Activated CD4-positive, alpha-beta T cell treated with anti-CD3 and anti-CD28 coated beads, Interleukin-2, amount 50 U/mL, for 24 hours (primary cell): ENCODE measurements around the gene GCK.
"Not testable (repeated sequence)": the region's sequence is repeated elsewhere in the genome, so short reads cannot be mapped to it uniquely, and the experiment has no call there.

Source experiments
- DNase-seq, 2 donors: peaks; one replicate each; pipeline ENCODE4 v3.0.0-alpha.2; 2020; ENCODE audit warnings: low read depth in 1 of 2, low spot score in 1 of 2

The GCK gene

GRCh38 chr7:44208085-44208484 is 18.8 kb upstream of the GCK start:
- DNase-seq, result no peak

- DNase-seq, result no peak
Observed at GRCh38 chr7:44206008-44206407, 16.8 kb upstream of the GCK start.

- no peak for DNase-seq
Observed at GRCh38 chr7:44201813-44202212, 12.6 kb upstream of the GCK start.

GRCh38 chr7:44200699-44201461 is 11.6 kb upstream of the GCK start, which contains the start of gene YKT6:
Gene YKT6, plus strand, starts transcription at chr7:44200978. Its CDS starts 158 bp downstream, at chr7:44201136.
- peak; percentile 90 to 95 for DNase-seq

- not testable (repeated sequence) for DNase-seq
Observed at GRCh38 chr7:44200163-44200562, 10.9 kb upstream of the GCK start.

GRCh38 chr7:44197474-44197873 is 8.2 kb upstream of the GCK start:
- no peak for DNase-seq

GRCh38 chr7:44196450-44196872 is 7.2 kb upstream of the GCK start:
- DNase-seq, result peak in 1 of 2 donors; percentile 16

GRCh38 chr7:44195889-44196288 is 6.7 kb upstream of the GCK start:
- DNase-seq, result no peak

- no peak for DNase-seq
Observed at GRCh38 chr7:44194562-44195145, 5.4 kb upstream of the GCK start.

GRCh38 chr7:44194069-44194468 is 4.8 kb upstream of the GCK start:
- peak in 1 of 2 donors; percentile 40 for DNase-seq

GRCh38 chr7:44193011-44193802 is 4.0 kb upstream of the GCK start:
- DNase-seq, result no peak

- DNase-seq, result no peak
Observed at GRCh38 chr7:44191171-44191570, 1.9 kb upstream of the GCK start.

GRCh38 chr7:44189993-44190872 is 994 bp upstream of the GCK start:
- DNase-seq, result no peak

GRCh38 chr7:44188480-44189225 is 586 bp downstream of the GCK start:
- no peak for DNase-seq

GRCh38 chr7:44187636-44188416 is 1.4 kb downstream of the GCK start:
- DNase-seq, result no peak

- no peak for DNase-seq
Observed at GRCh38 chr7:44186736-44187135, 2.5 kb downstream of the GCK start.

- DNase-seq, result no peak
Observed at GRCh38 chr7:44185729-44186128, 3.5 kb downstream of the GCK start.

GRCh38 chr7:44184873-44185446 is 4.3 kb downstream of the GCK start:
- DNase-seq, result no peak

GRCh38 chr7:44184206-44184872 is 4.9 kb downstream of the GCK start:
- DNase-seq, result no peak
